Measurements from ENCODE around the gene SMPD2.

GRCh38 chr6:109475625-109476024 lies 35.1 kb downstream of the SMPD2 start:
- TF ChIP-seq ZNF175 (tag by site-specific recombination; IDR thresholded peaks at IDR 0.05): no peak
- no peak for TF ChIP-seq ZNF416 (tag by site-specific recombination; IDR thresholded peaks at IDR 0.05)

All from HEK293 (cell line).